ENCODE results near the gene SPESP1. TPM values are rescaled to one million over a fixed set of nuclear protein-coding genes. Genes with fewer than 3 reads are reported as not detected.

Gene SPESP1
- total RNA-seq, 4 donors from 2014 or later = 1.2 to 4.1 (median 2.2) TPM

DNA sequence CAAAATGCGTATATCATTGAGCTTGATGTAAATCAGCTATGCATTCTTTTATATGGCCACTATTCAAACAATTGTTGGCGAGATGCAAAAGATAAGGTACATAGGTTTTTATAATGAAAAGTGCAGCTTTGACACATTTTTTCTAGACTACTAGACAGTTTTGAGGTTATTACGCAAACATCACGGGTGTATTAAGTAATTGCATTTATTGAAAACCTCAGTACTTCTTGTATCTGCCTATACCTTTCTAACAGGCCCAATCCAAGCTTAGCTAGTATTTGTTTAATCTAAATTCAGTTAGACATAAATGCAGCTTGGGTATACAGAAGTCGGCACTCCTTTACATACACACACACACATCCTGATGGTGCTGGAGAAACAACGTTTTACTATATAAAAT is 2.7 kb downstream of the SPESP1 start:
- Histone ChIP-seq H3K4me3 (no peak overlapping the region), H3K4me1 (no peaks in the 10 kb centered on the region), H3K27me3 (peaks cover 9% of the 10 kb centered on the region), H3K36me3 (no peaks in the 10 kb centered on the region), H3K27ac (no peak overlapping the region), H3K9me3 (no peaks in the 10 kb centered on the region)
- no peak for DNase-seq (ENCODE audit: low spot score in 2 of 2)
- TF ChIP-seq POLR2AphosphoS5 (IDR thresholded peaks at IDR 0.05) = no peak
- TF ChIP-seq EP300 (IDR thresholded peaks at IDR 0.05) = no peak
- TF ChIP-seq, protein P1, sequence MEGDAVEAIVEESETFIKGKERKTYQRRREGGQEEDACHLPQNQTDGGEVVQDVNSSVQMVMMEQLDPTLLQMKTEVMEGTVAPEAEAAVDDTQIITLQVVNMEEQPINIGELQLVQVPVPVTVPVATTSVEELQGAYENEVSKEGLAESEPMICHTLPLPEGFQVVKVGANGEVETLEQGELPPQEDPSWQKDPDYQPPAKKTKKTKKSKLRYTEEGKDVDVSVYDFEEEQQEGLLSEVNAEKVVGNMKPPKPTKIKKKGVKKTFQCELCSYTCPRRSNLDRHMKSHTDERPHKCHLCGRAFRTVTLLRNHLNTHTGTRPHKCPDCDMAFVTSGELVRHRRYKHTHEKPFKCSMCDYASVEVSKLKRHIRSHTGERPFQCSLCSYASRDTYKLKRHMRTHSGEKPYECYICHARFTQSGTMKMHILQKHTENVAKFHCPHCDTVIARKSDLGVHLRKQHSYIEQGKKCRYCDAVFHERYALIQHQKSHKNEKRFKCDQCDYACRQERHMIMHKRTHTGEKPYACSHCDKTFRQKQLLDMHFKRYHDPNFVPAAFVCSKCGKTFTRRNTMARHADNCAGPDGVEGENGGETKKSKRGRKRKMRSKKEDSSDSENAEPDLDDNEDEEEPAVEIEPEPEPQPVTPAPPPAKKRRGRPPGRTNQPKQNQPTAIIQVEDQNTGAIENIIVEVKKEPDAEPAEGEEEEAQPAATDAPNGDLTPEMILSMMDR (IDR thresholded peaks at IDR 0.05) = no peak
- TF ChIP-seq POLR2A (IDR thresholded peaks at IDR 0.05) = no peak
- 85% methylated on average over 6 of the region's 6 CpGs for WGBS

DNA sequence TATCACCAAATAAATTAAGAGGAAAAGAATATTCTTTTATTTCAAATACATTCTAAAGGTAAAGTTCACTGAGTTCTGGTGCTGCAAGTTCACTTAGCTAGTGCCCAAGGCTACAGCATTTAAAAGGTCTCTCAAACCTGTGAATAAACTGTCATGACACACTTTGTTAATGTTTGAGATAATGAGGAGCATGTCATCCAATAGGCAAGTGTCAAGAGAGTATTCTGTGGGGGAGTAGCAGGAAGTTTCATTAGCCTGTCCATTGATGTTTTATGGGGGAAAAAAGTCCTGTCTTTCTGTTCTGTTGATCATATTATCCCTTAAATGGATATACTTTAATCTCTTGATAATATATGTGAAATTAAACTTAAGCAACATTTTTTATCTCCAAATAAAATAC is 4.0 kb downstream of the SPESP1 start:
- no peak overlapping the region for H3K4me3 ChIP-seq
- no peaks in the 10 kb centered on the region for H3K4me1 ChIP-seq
- no peak overlapping the region for H3K27ac ChIP-seq
- peaks cover 9% of the 10 kb centered on the region for H3K27me3 ChIP-seq
- DNase-seq (ENCODE audit: low spot score in 2 of 2) = no peak
- no peaks in the 10 kb centered on the region for H3K9me3 ChIP-seq
- TF ChIP-seq, protein P1 (IDR thresholded peaks at IDR 0.05) = no peak
- TF ChIP-seq EP300 (IDR thresholded peaks at IDR 0.05) = no peak
- TF ChIP-seq POLR2AphosphoS5 (IDR thresholded peaks at IDR 0.05) = no peak
- TF ChIP-seq POLR2A (IDR thresholded peaks at IDR 0.05) = no peak
- no peaks in the 10 kb centered on the region for H3K36me3 ChIP-seq

DNA sequence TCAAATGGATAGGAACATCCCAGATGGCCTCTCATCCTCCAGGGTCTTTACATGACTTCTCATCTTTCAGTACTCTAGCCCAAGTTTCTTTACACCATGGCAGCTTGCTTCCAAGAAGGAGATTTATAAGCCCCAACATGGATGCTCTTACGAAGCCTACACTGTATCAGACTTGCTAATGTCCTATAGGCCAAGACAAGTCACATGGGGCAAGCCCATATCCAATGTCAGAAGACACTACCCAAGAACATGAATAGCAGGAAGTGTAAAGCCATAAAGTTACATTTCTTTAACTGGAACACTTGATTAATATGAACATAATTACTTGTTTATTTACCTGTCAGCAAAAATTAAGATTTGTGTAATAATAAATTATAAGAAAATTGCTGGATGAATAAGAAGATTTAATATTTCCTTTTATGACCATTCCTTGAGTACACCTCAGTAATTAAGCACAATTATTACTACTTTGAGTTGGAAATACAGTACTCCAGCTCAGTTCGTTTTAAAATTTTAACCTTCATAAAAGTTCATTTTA is 5.1 kb downstream of the SPESP1 start:
- Histone ChIP-seq H3K36me3 (no peaks in the 10 kb centered on the region), H3K4me3 (no peak overlapping the region), H3K9me3 (no peaks in the 10 kb centered on the region), H3K27ac (no peak overlapping the region), H3K4me1 (no peaks in the 10 kb centered on the region), H3K27me3 (peaks cover 3% of the 10 kb centered on the region)
- 93% methylated on average over 2 of the region's 2 CpGs for WGBS
- no peak for DNase-seq (ENCODE audit: low spot score in 2 of 2)
- TF ChIP-seq, protein P1 (IDR thresholded peaks at IDR 0.05) = no peak
- TF ChIP-seq POLR2A (IDR thresholded peaks at IDR 0.05) = no peak
- no peak for TF ChIP-seq EP300 (IDR thresholded peaks at IDR 0.05)
- no peak for TF ChIP-seq POLR2AphosphoS5 (IDR thresholded peaks at IDR 0.05)

- WGBS = 36% methylated on average over 1 of the region's 1 CpG
Measured at GRCh38 chr15:68939501-68939900, 9.2 kb downstream of the SPESP1 start.

GRCh38 chr15:68951813-68952212 is 21.5 kb downstream of the SPESP1 start:
- Histone ChIP-seq H3K4me3 (no peak overlapping the region), H3K9me3 (no peaks in the 10 kb centered on the region), H3K4me1 (no peaks in the 10 kb centered on the region), H3K27me3 (no peaks in the 10 kb centered on the region), H3K36me3 (no peaks in the 10 kb centered on the region), H3K27ac (no peak overlapping the region)
- WGBS = 89% methylated on average over 4 of the region's 4 CpGs
- no peak for DNase-seq (ENCODE audit: low spot score in 2 of 2)
- TF ChIP-seq POLR2AphosphoS5 (IDR thresholded peaks at IDR 0.05) = no peak

More at GRCh38 chr15:68939501-68939900, 9.2 kb downstream of the SPESP1 start:
- no peaks in the 10 kb centered on the region for H3K9me3 ChIP-seq
- H3K27me3 ChIP-seq = peaks cover 11% of the 10 kb centered on the region
- no peaks in the 10 kb centered on the region for H3K4me1 ChIP-seq
- DNase-seq (ENCODE audit: low spot score in 2 of 2) = no peak
- H3K36me3 ChIP-seq = no peaks in the 10 kb centered on the region
- TF ChIP-seq, protein P1 (IDR thresholded peaks at IDR 0.05) = no peak
- no peak for TF ChIP-seq EP300 (IDR thresholded peaks at IDR 0.05)
- TF ChIP-seq POLR2AphosphoS5 (IDR thresholded peaks at IDR 0.05) = no peak
- TF ChIP-seq POLR2A (IDR thresholded peaks at IDR 0.05) = no peak
- H3K27ac ChIP-seq = no peak overlapping the region
- no peak overlapping the region for H3K4me3 ChIP-seq

GRCh38 chr15:68957696-68958095 is 27.4 kb downstream of the SPESP1 start:
- TF ChIP-seq POLR2A (IDR thresholded peaks at IDR 0.05) (no peak), POLR2AphosphoS5 (IDR thresholded peaks at IDR 0.05) (no peak), EP300 (IDR thresholded peaks at IDR 0.05) (no peak)
- TF ChIP-seq, protein P1 (IDR thresholded peaks at IDR 0.05) = no peak
- H3K27ac ChIP-seq = no peak overlapping the region
- H3K4me1 ChIP-seq = no peaks in the 10 kb centered on the region
- WGBS = 87% methylated on average over 3 of the region's 3 CpGs
- H3K4me3 ChIP-seq = no peak overlapping the region
- peaks cover 11% of the 10 kb centered on the region for H3K27me3 ChIP-seq
- no peaks in the 10 kb centered on the region for H3K9me3 ChIP-seq
- DNase-seq (ENCODE audit: low spot score in 2 of 2) = no peak
- no peaks in the 10 kb centered on the region for H3K36me3 ChIP-seq
